Measurements from ENCODE around the gene EHBP1L1.

- no peak for TF ChIP-seq RNF219 (CRISPR knock-in tag; IDR thresholded peaks at IDR 0.05)
- peak; percentile 9; the same call in 1 of the 2 replicates for TF ChIP-seq CTCF (CRISPR knock-in tag; IDR thresholded peaks at IDR 0.05)
- no peak; the same call in 1 of the 2 replicates for TF ChIP-seq ZNF331 (CRISPR knock-in tag; IDR thresholded peaks at IDR 0.05)
- no peak for TF ChIP-seq EZH2 (conservative IDR thresholded peaks at IDR 0.05; ENCODE audit: low read depth, low read length)
- TF ChIP-seq FOSL2 (CRISPR knock-in tag; IDR thresholded peaks at IDR 0.05) = no peak
- no peak for TF ChIP-seq TCF7L2 (IDR thresholded peaks at IDR 0.05; ENCODE audit: low read depth, low read length)
- no peak; the same call in 1 of the 2 replicates for TF ChIP-seq ZBTB33 (CRISPR knock-in tag; IDR thresholded peaks at IDR 0.05)
- no peak for TF ChIP-seq HOXD1 (CRISPR knock-in tag; IDR thresholded peaks at IDR 0.05)
- 0 out of 4 replicates have a peak, but pooled peaks of 1 of the 2 experiments have one; percentile 17 for TF ChIP-seq EP300 (IDR thresholded peaks at IDR 0.05; ENCODE audit: low read depth in 2 of 2, low read length in 2 of 2)
- no peak for TF ChIP-seq EP300 (CRISPR knock-in tag; IDR thresholded peaks at IDR 0.05; ENCODE audit: borderline replicate concordance)
- TF ChIP-seq CHD4 (IDR thresholded peaks at IDR 0.05; ENCODE audit: borderline replicate concordance, low read length) = no peak
- no peak for TF ChIP-seq BRCA1 (CRISPR knock-in tag; IDR thresholded peaks at IDR 0.05)
- no peak for TF ChIP-seq REST (IDR thresholded peaks at IDR 0.05; ENCODE audit: borderline replicate concordance in 1 of 2, low read depth in 1 of 2, low read length in 2 of 2)
Measured at GRCh38 chr11:65546217-65546958, 29.5 kb upstream of the EHBP1L1 start.

All from HepG2 (cell line).